Tracheal epithelial cell (primary cell): Measurements from ENCODE around the gene FAM227A. TPM values are rescaled to one million over a fixed set of nuclear protein-coding genes. Genes with fewer than 3 reads are reported as not detected.

ENCODE experiments used
- total RNA-seq: library from RNA; depleted of rRNA; stranded (reverse); fragments of >200 nt; gene quantifications from 2 replicates; pipeline ENCODE4 v1.2.1, GENCODE V29; 2014

FAM227A gene
- 0.21 and 0.48 TPM in 2 replicates for total RNA-seq

DNA sequence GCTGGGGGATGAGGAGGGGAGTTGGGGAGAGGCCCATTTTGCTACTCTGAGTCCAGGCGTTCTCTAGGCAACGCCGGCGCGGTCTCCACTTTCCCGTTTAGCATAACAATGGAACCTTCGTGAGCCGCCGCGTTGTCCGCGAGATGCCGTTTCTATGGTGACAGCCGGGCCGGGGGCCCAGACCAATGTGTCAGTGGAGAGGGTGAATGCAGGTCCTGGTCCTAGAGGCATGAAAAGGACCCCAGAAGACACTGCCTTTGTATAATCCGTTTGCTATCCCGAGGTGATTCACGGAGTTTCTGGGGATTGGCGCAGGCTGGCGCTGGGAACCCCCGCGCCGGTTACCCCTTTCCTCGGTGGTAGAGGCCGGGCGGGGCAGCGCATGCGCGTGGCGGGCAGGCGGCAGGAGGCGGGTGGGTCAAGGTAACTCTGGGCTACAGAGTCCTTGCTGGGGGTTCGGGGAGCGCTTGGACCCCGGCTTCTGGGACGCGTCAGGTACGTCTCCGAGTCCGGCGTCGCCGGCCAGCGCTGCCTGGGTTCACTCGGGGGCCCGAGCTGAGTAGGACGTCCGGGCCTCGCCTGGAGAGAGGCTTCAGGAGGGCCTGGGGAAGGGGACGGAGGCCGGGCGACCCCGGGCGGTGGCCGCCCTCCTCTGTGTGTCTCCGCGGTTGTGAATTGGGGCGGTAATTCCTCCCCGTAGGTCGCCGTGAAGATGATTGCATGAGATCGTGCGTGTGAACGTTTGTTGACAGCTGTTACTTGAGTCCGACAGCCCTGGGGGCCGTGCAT is at the start of gene FAM227A, which contains the start of gene CBY1:
TSS of gene FAM227A (minus strand) at position 137 of the 789 bp plus-strand sequence. CDS start 6,224 bp downstream, outside the sequence.
TSS of gene CBY1 (plus strand) at position 383 of the 789 bp plus-strand sequence. CDS start 11,417 bp downstream, outside the sequence.

DNA sequence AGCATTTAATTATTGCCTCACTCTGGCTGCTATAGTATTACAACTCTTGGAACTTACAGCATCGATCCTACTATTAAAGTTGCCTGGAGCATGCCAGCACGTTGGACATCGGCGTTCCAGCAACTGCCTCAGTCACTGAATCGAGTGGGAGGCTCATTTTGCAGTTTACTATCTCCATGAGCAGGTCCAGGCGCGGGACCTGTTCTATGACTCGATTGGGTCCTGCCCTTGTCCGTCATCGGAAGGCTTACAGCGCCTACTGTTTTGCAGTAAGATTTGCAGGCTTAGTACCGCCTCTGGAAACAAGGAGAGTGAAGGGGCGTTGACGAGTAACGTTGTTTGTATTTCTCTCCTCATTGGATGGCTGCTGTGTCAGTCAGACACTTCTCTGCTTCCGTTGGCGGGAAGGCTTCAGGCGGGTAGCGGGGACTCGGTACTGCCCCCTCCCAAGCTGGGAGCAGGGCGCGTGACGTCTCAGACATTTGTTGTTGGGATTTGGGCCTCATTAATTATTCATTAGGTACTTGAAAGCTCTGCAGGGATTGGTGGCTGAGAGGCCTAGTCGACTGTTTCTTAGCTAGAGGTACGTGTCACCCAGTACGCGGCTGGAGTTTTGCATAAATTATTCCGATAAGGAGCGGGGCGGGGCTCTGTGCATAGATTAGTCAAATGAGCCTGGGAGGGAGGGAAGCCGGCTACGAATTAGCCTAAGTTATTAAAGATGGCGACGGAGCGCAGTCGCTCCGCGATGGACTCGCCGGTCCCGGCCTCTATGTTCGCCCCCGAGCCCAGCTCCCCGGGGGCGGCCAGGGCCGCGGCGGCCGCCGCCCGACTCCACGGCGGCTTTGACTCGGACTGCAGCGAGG is 49.3 kb upstream of the FAM227A start, which contains the start of gene GTPBP1:
TSS of gene GTPBP1 (plus strand) at position 710 of the 866 bp plus-strand sequence. CDS start at position 722, 12 bp downstream.

DNA sequence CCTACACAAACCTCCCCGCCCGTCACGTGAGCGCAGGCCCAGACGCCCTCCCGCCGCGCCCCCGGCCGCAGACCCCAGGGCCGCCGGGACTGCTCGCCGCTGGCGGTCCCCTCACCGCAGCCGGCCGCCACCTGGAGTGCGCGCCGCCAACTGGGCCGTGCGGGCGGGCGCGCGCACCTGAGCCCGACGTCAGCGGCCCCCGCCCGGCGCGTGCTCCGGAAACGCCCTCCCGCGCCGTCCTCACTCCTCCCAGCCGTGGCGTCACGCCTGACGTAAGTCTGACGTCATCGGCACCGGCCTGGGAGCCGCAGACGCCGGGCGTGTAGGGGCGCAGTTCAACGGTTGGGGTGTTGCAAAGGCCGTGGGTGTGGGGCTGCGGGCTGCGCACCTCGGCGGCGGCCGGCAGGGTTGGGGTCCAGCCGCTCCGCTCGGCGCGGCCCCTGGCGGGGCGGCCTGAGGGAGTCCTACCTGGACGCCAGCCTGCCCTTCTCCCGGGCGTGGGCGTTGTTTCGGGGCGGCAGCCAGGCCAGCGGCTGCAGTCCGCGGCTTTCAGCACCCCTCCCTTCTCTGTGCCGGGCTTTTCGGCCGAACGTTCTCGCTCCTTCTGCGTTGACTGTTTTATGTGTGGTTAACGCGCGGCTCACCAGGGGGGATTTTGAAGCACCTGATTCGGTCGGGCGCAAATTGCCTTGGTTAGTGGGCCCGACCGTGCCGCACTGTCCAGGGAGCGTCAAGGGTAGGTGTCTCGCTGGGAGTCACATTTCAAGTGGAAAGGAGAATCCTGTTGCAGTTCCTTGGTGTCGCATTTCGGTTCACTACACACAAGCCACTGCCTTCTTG is 44.8 kb upstream of the FAM227A start, which contains the start of gene JOSD1:
TSS of gene JOSD1 (minus strand) at position 155 of the 840 bp plus-strand sequence. CDS start 956 bp downstream, outside the sequence.

DNA sequence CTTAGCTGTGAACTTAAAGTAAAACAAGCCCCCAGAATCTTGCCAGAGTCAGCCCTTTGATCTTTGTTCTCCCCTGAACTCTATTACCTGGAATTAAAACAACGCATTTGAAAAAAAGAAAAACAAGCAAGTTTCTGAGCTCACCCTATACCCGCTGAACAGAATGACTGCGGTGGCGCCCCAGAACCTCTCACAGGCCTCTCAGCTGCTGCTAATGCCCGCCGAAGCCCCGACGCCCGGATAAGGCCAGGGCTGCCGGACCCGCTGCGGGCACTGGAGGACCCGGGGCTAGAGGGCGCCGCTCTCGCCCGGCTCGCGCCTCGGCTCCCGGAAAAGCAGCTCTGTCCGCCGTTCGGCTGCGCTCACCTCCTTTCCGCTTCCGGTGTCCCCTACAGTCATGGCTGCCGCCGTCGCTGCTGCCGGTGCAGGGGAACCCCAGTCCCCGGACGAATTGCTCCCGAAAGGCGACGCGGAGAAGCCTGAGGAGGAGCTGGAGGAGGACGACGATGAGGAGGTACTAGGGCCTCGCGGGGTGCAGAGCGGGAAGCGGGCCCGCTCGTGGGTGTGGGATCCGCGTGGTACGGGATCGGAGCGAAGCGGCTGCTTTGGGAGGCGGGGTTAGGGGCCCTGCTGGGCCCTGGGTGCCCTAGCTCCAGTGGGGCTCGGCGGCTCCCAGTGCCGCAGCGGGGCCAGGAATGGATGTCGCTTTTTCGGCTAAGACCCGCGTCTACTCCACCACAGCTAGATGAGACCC is 25.6 kb upstream of the FAM227A start, which contains the start of gene TOMM22:
TSS of gene TOMM22 (plus strand) at position 376 of the 754 bp plus-strand sequence. CDS start at position 398, 22 bp downstream.

DNA sequence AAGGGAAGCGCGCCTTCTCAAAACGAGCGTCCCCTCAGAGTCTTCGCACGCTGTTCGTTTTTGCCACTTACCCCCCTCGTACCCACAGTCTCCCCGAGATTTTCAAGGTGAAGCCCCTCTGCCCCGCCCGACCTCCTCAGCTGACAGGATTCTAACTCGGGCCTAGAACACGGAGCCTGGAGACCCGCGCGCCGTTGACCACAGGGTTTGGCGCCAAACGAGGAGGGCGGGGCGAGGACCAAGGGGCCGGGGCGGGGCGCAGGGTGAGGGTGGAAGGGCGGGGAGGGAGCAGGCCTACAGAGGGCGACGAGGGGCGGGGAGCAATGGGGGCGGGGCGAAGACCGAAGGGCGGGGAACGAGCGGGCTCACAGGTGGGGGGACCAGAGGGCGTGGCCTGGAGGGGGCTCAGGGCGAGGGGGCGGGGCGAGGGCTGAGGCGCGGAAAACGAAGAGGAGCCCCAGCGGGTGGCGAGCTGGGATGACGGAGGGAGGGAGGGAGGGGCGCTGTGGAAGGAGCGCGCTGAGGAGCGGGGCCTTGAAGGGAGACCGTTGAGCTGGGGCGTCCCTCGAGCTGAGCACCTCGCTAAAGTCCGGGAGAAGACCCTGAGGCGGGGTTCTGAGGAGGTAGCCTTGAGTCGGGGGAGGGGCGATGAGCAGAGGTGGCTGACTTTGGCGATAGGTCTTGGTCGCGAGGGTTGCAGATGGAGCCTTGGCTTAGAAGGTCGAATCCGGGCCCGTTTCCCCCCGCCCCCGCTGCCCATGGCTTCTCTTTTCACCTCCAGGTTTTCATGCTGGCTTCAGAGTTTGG is 86.0 kb downstream of the FAM227A start, which contains the start of gene DMC1:
TSS of gene DMC1 (minus strand) at position 212 of the 807 bp plus-strand sequence. CDS start 1,927 bp downstream, outside the sequence.

Other genes with a start within 250 kb of the FAM227A start
- not detected in 2 replicates for gene KCNJ4, start 201.2 kb downstream of the FAM227A start, total RNA-seq
- 3.2 and 25.3 TPM in 2 replicates for gene KDELR3, start 188.3 kb downstream of the FAM227A start, total RNA-seq
- gene DDX17, start 150.1 kb downstream of the FAM227A start, total RNA-seq, result 416 and 435 TPM in 2 replicates
- 1.3 and 2.2 TPM in 2 replicates for gene DMC1, start 86.2 kb downstream of the FAM227A start, total RNA-seq
- gene CBY1, start 246 bp upstream of the FAM227A start, total RNA-seq, result 7.2 and 13.5 TPM in 2 replicates
- 64.8 and 71.4 TPM in 2 replicates for gene TOMM22, start 25.6 kb upstream of the FAM227A start, total RNA-seq
- 101 and 133 TPM in 2 replicates for gene JOSD1, start 44.6 kb upstream of the FAM227A start, total RNA-seq
- 22.2 and 27.7 TPM in 2 replicates for gene GTPBP1, start 49.6 kb upstream of the FAM227A start, total RNA-seq
- 80.0 and 91.4 TPM in 2 replicates for gene SUN2, start 99.6 kb upstream of the FAM227A start, total RNA-seq
- 17.8 and 39.6 TPM in 2 replicates for gene DNAL4, start 137.8 kb upstream of the FAM227A start, total RNA-seq
- gene NPTXR, start 187.6 kb upstream of the FAM227A start, total RNA-seq, result 0.48 TPM in 1 of 2 replicates, not detected in the other
- gene CBX6, start 215.8 kb upstream of the FAM227A start, total RNA-seq, result 12.0 and 14.1 TPM in 2 replicates